Mesodermal cell (in vitro differentiated cells): ENCODE data around the gene MAD1L1.

Experiments
- H3K27ac ChIP-seq: 2 replicates; pipeline ENCODE4 v1.7.0; 2013; ENCODE audit warnings: mild to moderate bottlenecking, low read depth, low read length, moderate library complexity; ENCODE audit not compliant: severe bottlenecking
- H3K36me3 ChIP-seq: 2 replicates; pipeline ENCODE4 v1.7.1; 2013; ENCODE audit warnings: mild to moderate bottlenecking, low read length, moderate library complexity; ENCODE audit not compliant: control insufficient read depth, insufficient read depth
- H3K4me1 ChIP-seq: one replicate; pipeline ENCODE4 v1.7.1; 2013; ENCODE audit warnings: mild to moderate bottlenecking, low read length; ENCODE audit not compliant: insufficient read depth, control insufficient read depth, poor library complexity, severe bottlenecking
- H3K4me3 ChIP-seq: 2 replicates; pipeline ENCODE4 v1.7.0; 2013; ENCODE audit warnings: low read length, control low read depth, mild to moderate bottlenecking; ENCODE audit not compliant: insufficient read depth, poor library complexity, severe bottlenecking; ENCODE audit errors: extremely low read depth
- H3K9me3 ChIP-seq: 2 replicates; pipeline ENCODE4 v1.7.1; 2013; ENCODE audit warnings: mild to moderate bottlenecking, low read length, moderate library complexity; ENCODE audit not compliant: control insufficient read depth
- WGBS, 2 experiments: methylation state at CpG; one replicate each; pipeline ENCODE4 v1.1.5; 2013; ENCODE audit warnings: missing lambda C conversion rate in 2 of 2; ENCODE audit not compliant: insufficient coverage in 2 of 2; 5-methylcytosine and 5-hydroxymethylcytosine counted together

Gene MAD1L1

GRCh38 chr7:2099048-2099957 lies 133.4 kb downstream of the MAD1L1 start:
- no peak overlapping the region for H3K27ac ChIP-seq
- H3K36me3 ChIP-seq = peaks cover 5% of the 10 kb centered on the region
- H3K4me3 ChIP-seq = no peak overlapping the region
- H3K4me1 ChIP-seq = peaks cover 5% of the 10 kb centered on the region
- no peaks in the 10 kb centered on the region for H3K9me3 ChIP-seq
- 85 to 88% methylated on average over 20 to 27 of the region's 29 CpGs for WGBS, 2 experiments

GRCh38 chr7:2098496-2098895 lies 134.2 kb downstream of the MAD1L1 start:
- H3K27ac ChIP-seq = no peak overlapping the region
- peaks cover 7% of the 10 kb centered on the region for H3K36me3 ChIP-seq

GRCh38 chr7:2098056-2098455 lies 134.7 kb downstream of the MAD1L1 start:
- no peaks in the 10 kb centered on the region for H3K9me3 ChIP-seq
- no peak overlapping the region for H3K27ac ChIP-seq
- WGBS, 2 experiments = 96 to 99% methylated on average over 17 to 18 of the region's 18 CpGs
- peaks cover 5% of the 10 kb centered on the region for H3K4me1 ChIP-seq
- peaks cover 9% of the 10 kb centered on the region for H3K36me3 ChIP-seq
- no peak overlapping the region for H3K4me3 ChIP-seq

More at GRCh38 chr7:2098496-2098895, 134.2 kb downstream of the MAD1L1 start:
- 92% methylated on average over 11 to 16 of the region's 16 CpGs for WGBS, 2 experiments
- Histone ChIP-seq H3K9me3 (no peaks in the 10 kb centered on the region), H3K4me1 (peaks cover 5% of the 10 kb centered on the region), H3K4me3 (no peak overlapping the region)

- no peak overlapping the region for H3K27ac ChIP-seq
- H3K4me3 ChIP-seq = no peak overlapping the region
- H3K36me3 ChIP-seq = peaks cover 15% of the 10 kb centered on the region
- H3K4me1 ChIP-seq = peaks cover 5% of the 10 kb centered on the region
- no peaks in the 10 kb centered on the region for H3K9me3 ChIP-seq
- WGBS, 2 experiments = 86 to 98% methylated on average over 10 to 11 of the region's 11 CpGs
Measured at GRCh38 chr7:2097492-2097891, 135.3 kb downstream of the MAD1L1 start.

- Histone ChIP-seq H3K9me3 (no peaks in the 10 kb centered on the region), H3K36me3 (peaks cover 17% of the 10 kb centered on the region), H3K4me3 (no peak overlapping the region), H3K4me1 (peaks cover 5% of the 10 kb centered on the region), H3K27ac (no peak overlapping the region)
- WGBS, 2 experiments = 89 to 91% methylated on average over 18 to 20 of the region's 28 CpGs
Measured at GRCh38 chr7:2096692-2097387, 135.9 kb downstream of the MAD1L1 start.

GRCh38 chr7:2095436-2095835 lies 137.3 kb downstream of the MAD1L1 start:
- no peak overlapping the region for H3K27ac ChIP-seq
- H3K9me3 ChIP-seq = no peaks in the 10 kb centered on the region
- no peak overlapping the region for H3K4me3 ChIP-seq
- H3K36me3 ChIP-seq = peaks cover 17% of the 10 kb centered on the region
- peaks cover 5% of the 10 kb centered on the region for H3K4me1 ChIP-seq
- 89 to 92% methylated on average over 17 to 20 of the region's 20 CpGs for WGBS, 2 experiments

- no peak overlapping the region for H3K27ac ChIP-seq
- 87 to 100% methylated on average over 4 to 6 of the region's 13 CpGs for WGBS, 2 experiments
- peaks cover 1% of the 10 kb centered on the region for H3K4me1 ChIP-seq
- H3K9me3 ChIP-seq = no peaks in the 10 kb centered on the region
- peaks cover 17% of the 10 kb centered on the region for H3K36me3 ChIP-seq
- no peak overlapping the region for H3K4me3 ChIP-seq
Measured at GRCh38 chr7:2094454-2095045, 138.2 kb downstream of the MAD1L1 start.

- Histone ChIP-seq H3K36me3 (peaks cover 12% of the 10 kb centered on the region), H3K9me3 (no peaks in the 10 kb centered on the region), H3K4me3 (no peak overlapping the region), H3K4me1 (no peaks in the 10 kb centered on the region), H3K27ac (no peak overlapping the region)
- 94 to 96% methylated on average over 13 of the region's 13 CpGs for whole genome bisulfite sequencing, 2 experiments
Measured at GRCh38 chr7:2093843-2094220, 138.9 kb downstream of the MAD1L1 start.

- Histone ChIP-seq H3K27ac (no peak overlapping the region), H3K4me3 (no peak overlapping the region), H3K9me3 (no peaks in the 10 kb centered on the region), H3K4me1 (no peaks in the 10 kb centered on the region), H3K36me3 (peaks cover 12% of the 10 kb centered on the region)
- WGBS, 2 experiments = 96 to 98% methylated on average over 6 to 14 of the region's 15 CpGs
Measured at GRCh38 chr7:2093215-2093842, 139.4 kb downstream of the MAD1L1 start.

GRCh38 chr7:2092279-2092678 lies 140.5 kb downstream of the MAD1L1 start:
- 94 to 96% methylated on average over 8 of the region's 8 CpGs for WGBS, 2 experiments
- peaks cover 12% of the 10 kb centered on the region for H3K36me3 ChIP-seq
- no peaks in the 10 kb centered on the region for H3K9me3 ChIP-seq
- no peaks in the 10 kb centered on the region for H3K4me1 ChIP-seq
- H3K27ac ChIP-seq = no peak overlapping the region
- H3K4me3 ChIP-seq = no peak overlapping the region
